Esophagus muscularis mucosa (tissue), 4 donors: ENCODE results near the gene RFTN1.

Experiments
- CTCF ChIP-seq, 3 experiments: fragments of 200-600 bp in 2 of 3; fragments of 450-650 bp in 1 of 3; sonication (generic) in 2 of 3; IDR thresholded peaks; one replicate each; pipeline ENCODE4 v1.5.1; 2017 to 2019; ENCODE audit warnings: antibody characterized with exemption in 3 of 3, mild to moderate bottlenecking in 2 of 3, moderate library complexity in 1 of 3
- EP300 ChIP-seq: sonication (generic); formaldehyde crosslinking; IDR thresholded peaks from one replicate; pipeline ENCODE4 v1.6.1; 2017; ENCODE audit warnings: antibody characterized with exemption
- POLR2A ChIP-seq: fragments of 450-650 bp; IDR thresholded peaks from one replicate; pipeline ENCODE4 v1.6.1; 2017; ENCODE audit warnings: antibody characterized with exemption, moderate library complexity, mild to moderate bottlenecking, low read depth

- no peak for TF ChIP-seq CTCF (IDR thresholded peaks at IDR 0.05)
- no peak for TF ChIP-seq POLR2A
- TF ChIP-seq EP300: no peak
Measured at GRCh38 chr3:16279010-16279801, 234.3 kb downstream of the RFTN1 start.
